ENCODE results near the gene EPPIN. TPM values are rescaled to one million over a fixed set of nuclear protein-coding genes. Genes with fewer than 3 reads are reported as not detected.

Gene EPPIN
- not detected in 2 replicates for total RNA-seq (2021)
- not detected for Bru-seq, nascent RNA
- BruChase-seq, experiment 1, labeled RNA remaining after a 2-hour chase = not detected
- BruChase-seq, experiment 2, labeled RNA remaining after a 6-hour chase = not detected
- long read RNA-seq = 0 reads

GRCh38 chr20:45547206-45547770 is at the start of gene EPPIN:
Gene EPPIN, minus strand, starts transcription at chr20:45547401. Its CDS starts 44 bp downstream, at chr20:45547357.
- Histone ChIP-seq H3K9me2 (ENCODE audit: insufficient read depth) (no peaks in the 10 kb centered on the region), H3K36me3 (ENCODE audit: low read depth) (no peaks in the 10 kb centered on the region), H3K4me3 (no peak within 1 kb of the TSS), H3K4me1 (replicated peaks; ENCODE audit: insufficient read depth) (peaks cover 10% of the 10 kb centered on the region), H3K4me2 (no peak within 1 kb of the TSS), H3F3A (ENCODE audit: insufficient read depth, low read depth) (no peaks in the 10 kb centered on the region; the same call in 1 of the 2 replicates), H3K9me3 (ENCODE audit: insufficient read depth, low read depth) (peaks cover 5% of the 10 kb centered on the region; the same call in 1 of the 2 replicates), H4K20me1 (ENCODE audit: insufficient read depth) (no peaks in the 10 kb centered on the region), H3K27me3 (ENCODE audit: insufficient read depth, low read depth) (no peaks in the 10 kb centered on the region), H2AFZ (no peak within 1 kb of the TSS), H3K79me2 (ENCODE audit: low read depth) (no peaks in the 10 kb centered on the region), H3K27ac (no peak within 1 kb of the TSS)
- DNase-seq = no peak
- no peak for TF ChIP-seq CTCF (conservative IDR thresholded peaks at IDR 0.05)
- no peak for TF ChIP-seq EZH2 (IDR thresholded peaks at IDR 0.05; ENCODE audit: low read depth)
- intact Hi-C loops (cut with micrococcal nuclease; ENCODE audit: unreplicated experiment) = no loop called here
- ChIA-PET POLR2A (ENCODE audit: unreplicated experiment) (no interaction called here), CTCF (interaction anchor here (1.1 kb wide), 1 partner anchor 224 kb away, joined by 4 read pairs; no protein-coding TSS in a partner anchor)
- no TSS peak for BruUV-seq (replicated peaks)

- no peaks in the 10 kb centered on the region for H4K20me1 ChIP-seq (ENCODE audit: insufficient read depth)
- H3K4me3 ChIP-seq = no peak overlapping the region
- intact Hi-C loops (cut with micrococcal nuclease; ENCODE audit: unreplicated experiment) = loop anchor here (10.0 kb wide), 1 partner anchor 400 kb away; no protein-coding TSS in a partner anchor
- H3K79me2 ChIP-seq (ENCODE audit: low read depth) = no peaks in the 10 kb centered on the region
- H3F3A ChIP-seq (ENCODE audit: insufficient read depth, low read depth) = no peaks in the 10 kb centered on the region
- H3K27ac ChIP-seq = no peak overlapping the region
- TF ChIP-seq CTCF (conservative IDR thresholded peaks at IDR 0.05) (no peak), EZH2 (IDR thresholded peaks at IDR 0.05; ENCODE audit: low read depth) (no peak)
- ChIA-PET POLR2A (ENCODE audit: unreplicated experiment) (interaction anchor here (0.6 kb wide), 1 partner anchor 185 kb away, joined by 8 read pairs; no protein-coding TSS in a partner anchor), CTCF (interaction anchor here (1.3 kb wide), 1 partner anchor 176 kb away, joined by 4 read pairs; no protein-coding TSS in a partner anchor)
- H3K9me2 ChIP-seq (ENCODE audit: insufficient read depth) = no peaks in the 10 kb centered on the region
- no peak overlapping the region for H2AFZ ChIP-seq
- no TSS peak for BruUV-seq (replicated peaks)
- DNase-seq = no peak
- H3K4me2 ChIP-seq = no peak overlapping the region
- no peaks in the 10 kb centered on the region for H3K4me1 ChIP-seq (replicated peaks; ENCODE audit: insufficient read depth)
- H3K9me3 ChIP-seq (ENCODE audit: insufficient read depth, low read depth) = no peaks in the 10 kb centered on the region
- no peaks in the 10 kb centered on the region for H3K36me3 ChIP-seq (ENCODE audit: low read depth)
- peaks cover 8% of the 10 kb centered on the region; the same call in 1 of the 2 replicates for H3K27me3 ChIP-seq (ENCODE audit: insufficient read depth, low read depth)
These were observed 48.0 kb upstream of the EPPIN start for GRCh38 chr20:45595235-45595634.

GRCh38 chr20:45593498-45593897 is 46.3 kb upstream of the EPPIN start:
- no peaks in the 10 kb centered on the region for H4K20me1 ChIP-seq (ENCODE audit: insufficient read depth)
- no peak overlapping the region for H3K4me2 ChIP-seq
- DNase-seq = no peak
- no TSS peak for BruUV-seq (replicated peaks)
- no peaks in the 10 kb centered on the region for H3K79me2 ChIP-seq (ENCODE audit: low read depth)
- intact Hi-C loops (cut with micrococcal nuclease; ENCODE audit: unreplicated experiment) = loop anchor here (5.0 to 10.0 kb wide), 3 partner anchors 136 to 401 kb away; no protein-coding TSS in a partner anchor
- TF ChIP-seq CTCF (conservative IDR thresholded peaks at IDR 0.05) (no peak), EZH2 (IDR thresholded peaks at IDR 0.05; ENCODE audit: low read depth) (no peak)
- H3K4me3 ChIP-seq = no peak overlapping the region
- CTCF ChIA-PET = no interaction called here
- no peak overlapping the region for H2AFZ ChIP-seq
- H3K4me1 ChIP-seq (replicated peaks; ENCODE audit: insufficient read depth) = no peaks in the 10 kb centered on the region
- H3K27me3 ChIP-seq (ENCODE audit: insufficient read depth, low read depth) = peaks cover 8% of the 10 kb centered on the region; the same call in 1 of the 2 replicates
- H3K27ac ChIP-seq = no peak overlapping the region
- no peaks in the 10 kb centered on the region for H3K36me3 ChIP-seq (ENCODE audit: low read depth)
- POLR2A ChIA-PET (ENCODE audit: unreplicated experiment) = interaction anchor here (0.6 kb wide), 2 partner anchors 101 to 202 kb away, joined by 3 to 4 read pairs; no protein-coding TSS in a partner anchor
- no peaks in the 10 kb centered on the region for H3K9me3 ChIP-seq (ENCODE audit: insufficient read depth, low read depth)
- H3K9me2 ChIP-seq (ENCODE audit: insufficient read depth) = no peaks in the 10 kb centered on the region
- no peaks in the 10 kb centered on the region for H3F3A ChIP-seq (ENCODE audit: insufficient read depth, low read depth)
